A549 treated with RU486 at 1 μM for 4 hours (cell line): ENCODE results near the gene NSUN6. TPM values are rescaled to one million over a fixed set of nuclear protein-coding genes. Genes with fewer than 3 reads are reported as not detected.

Source experiments
- total RNA-seq: library from RNA; stranded (reverse); fragments of 200-300 nt; extraction: Qiagen RNA extraction; gene quantifications from 5 replicates; pipeline ENCODE4 v1.2.3, GENCODE V29; 2022; ENCODE audit warnings: low read depth

Gene NSUN6, protein sequence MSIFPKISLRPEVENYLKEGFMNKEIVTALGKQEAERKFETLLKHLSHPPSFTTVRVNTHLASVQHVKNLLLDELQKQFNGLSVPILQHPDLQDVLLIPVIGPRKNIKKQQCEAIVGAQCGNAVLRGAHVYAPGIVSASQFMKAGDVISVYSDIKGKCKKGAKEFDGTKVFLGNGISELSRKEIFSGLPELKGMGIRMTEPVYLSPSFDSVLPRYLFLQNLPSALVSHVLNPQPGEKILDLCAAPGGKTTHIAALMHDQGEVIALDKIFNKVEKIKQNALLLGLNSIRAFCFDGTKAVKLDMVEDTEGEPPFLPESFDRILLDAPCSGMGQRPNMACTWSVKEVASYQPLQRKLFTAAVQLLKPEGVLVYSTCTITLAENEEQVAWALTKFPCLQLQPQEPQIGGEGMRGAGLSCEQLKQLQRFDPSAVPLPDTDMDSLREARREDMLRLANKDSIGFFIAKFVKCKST
- total RNA-seq = 3.9 to 6.2 TPM (median 5.6 TPM) in 5 replicates

DNA sequence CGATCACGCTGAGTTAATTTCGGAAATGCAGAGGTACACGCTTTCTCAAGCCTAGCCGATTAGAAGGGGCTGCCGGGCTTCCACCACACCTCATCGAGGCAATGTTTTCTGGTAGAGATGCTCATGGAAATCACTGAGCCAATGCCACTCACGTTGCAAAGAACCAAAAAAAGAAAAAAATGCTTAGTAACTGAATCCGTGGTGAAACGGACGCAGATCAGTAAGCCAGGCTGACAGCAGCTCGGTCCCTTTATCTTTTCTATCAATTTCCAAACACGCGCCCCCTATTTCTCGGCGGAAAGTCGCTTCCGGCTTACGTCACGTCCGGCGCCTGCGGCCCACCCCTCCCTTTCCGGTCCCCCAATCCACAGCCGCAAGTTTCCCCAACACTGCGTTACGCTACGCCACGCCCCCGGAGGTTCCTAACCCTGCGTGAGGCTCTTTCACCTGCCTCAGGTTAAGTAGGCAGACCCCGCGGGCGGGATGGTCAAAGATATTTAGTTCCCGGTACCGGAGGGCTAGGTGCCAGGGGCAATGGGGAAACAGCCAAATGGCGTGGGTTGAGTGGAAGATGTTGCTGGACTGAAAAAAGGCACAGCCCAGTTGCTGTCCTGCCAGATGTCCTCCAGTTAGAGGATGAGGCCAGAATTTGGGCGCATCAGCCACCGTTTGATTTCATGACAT is at the start of gene NSUN6:
TSS of gene NSUN6 (minus strand) at position 264 of the 684 bp plus-strand sequence. CDS start 384 bp downstream, outside the sequence.

DNA sequence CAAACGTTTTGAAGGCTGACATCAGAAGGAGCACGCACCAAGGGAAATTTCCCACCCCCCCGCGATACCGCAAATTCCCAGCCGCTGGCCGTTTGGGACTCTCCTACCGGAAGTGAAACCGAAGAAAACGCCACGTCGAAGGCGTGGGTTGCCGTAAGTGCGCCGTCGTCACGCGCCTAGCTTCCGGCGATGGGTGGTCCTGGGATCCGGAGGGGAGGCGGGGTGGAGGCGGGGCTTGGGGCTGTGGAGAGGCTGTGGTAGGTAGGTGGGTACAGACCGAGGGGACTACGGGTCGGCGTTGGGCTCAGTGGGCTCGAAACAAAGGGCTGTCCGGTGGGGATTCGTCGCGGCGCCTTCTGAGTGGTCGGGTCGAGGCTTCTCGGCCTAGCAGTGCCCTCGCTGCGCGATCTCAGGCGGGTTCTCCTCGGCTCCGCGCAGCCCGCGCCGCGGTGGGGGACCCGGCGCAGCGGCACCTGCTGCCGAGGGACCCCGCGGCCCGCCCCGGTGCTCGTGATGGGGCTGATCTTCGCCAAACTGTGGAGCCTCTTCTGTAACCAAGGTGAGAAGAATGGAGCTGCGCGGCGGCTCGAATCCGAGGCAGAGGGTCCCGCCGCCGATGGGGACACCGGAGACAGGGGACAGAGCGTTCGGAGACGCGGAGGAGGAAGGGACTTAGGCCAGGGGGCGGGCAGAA is 7.9 kb upstream of the NSUN6 start, which contains the start of gene ARL5B:
TSS of gene ARL5B (plus strand) at position 307 of the 694 bp plus-strand sequence. CDS start at position 514, 207 bp downstream.

Other genes with a start within 250 kb of the NSUN6 start
- gene ARL5B, start 7.8 kb upstream of the NSUN6 start, total RNA-seq = 2.5 to 10.8 TPM (median 9.6 TPM) in 5 replicates